Uterus (tissue), 4 donors: ENCODE measurements around the gene MYO9B. TPM values are rescaled to one million over a fixed set of nuclear protein-coding genes. Genes with fewer than 3 reads are reported as not detected.

ENCODE experiments used
- DNase-seq, 2 donors: peaks; one replicate each; pipeline ENCODE4 v3.0.0-alpha.2; 2019 to 2020
- H3K27ac ChIP-seq, 2 donors: fragments of 200-600 bp; sonication (generic); 1 replicate in 1 of 2; 2 replicates in 1 of 2; pipeline ENCODE4 v1.5.1; 2016 to 2018
- H3K27me3 ChIP-seq, 2 donors: fragments of 200-600 bp; sonication (generic); one replicate each; pipeline ENCODE4 v1.5.1; 2018 to 2019; ENCODE audit warnings: control low read depth in 1 of 2
- H3K36me3 ChIP-seq, 2 donors: fragments of 200-600 bp; sonication (generic); one replicate each; pipeline ENCODE4 v1.5.1; 2019; ENCODE audit warnings: control low read depth in 1 of 2
- H3K4me1 ChIP-seq, 2 donors: fragments of 200-600 bp; sonication (generic); one replicate each; pipeline ENCODE4 v1.5.1; 2018 to 2019; ENCODE audit warnings: control low read depth in 1 of 2
- H3K4me3 ChIP-seq, 2 donors: fragments of 200-600 bp; sonication (generic); 1 replicate in 1 of 2; 2 replicates in 1 of 2; pipeline ENCODE4 v1.5.1; 2018 to 2019; ENCODE audit warnings: mild to moderate bottlenecking in 1 of 2
- H3K9me3 ChIP-seq, 2 donors: fragments of 200-600 bp; sonication (generic); one replicate each; pipeline ENCODE4 v1.5.1; 2019; ENCODE audit warnings: control low read depth in 1 of 2
- POLR2A ChIP-seq, 2 donors: fragments of 450-650 bp; IDR thresholded peaks; one replicate each; pipeline ENCODE4 v1.6.1; 2016; ENCODE audit warnings: antibody characterized with exemption in 2 of 2, mild to moderate bottlenecking in 1 of 2, moderate library complexity in 1 of 2
- intact Hi-C: fragments of 100-400 bp; cut with DNase I; formaldehyde crosslinking; loops from one replicate; pipeline ENCODE4 v1.15.1; 2023; ENCODE audit warnings: low total_unique reads
- total RNA-seq, 4 donors: library from RNA; depleted of rRNA in 3 of 4; stranded (reverse); fragments of >200 nt in 3 of 4; gene quantifications; one replicate each; pipeline versions ENCODE4 v1.1.0 to v1.2.4, GENCODE V29; 2014 to 2023
- TF ChIP-seq, protein P1 (sequence below), 4 experiments: fragments of 200-600 bp in 2 of 4; fragments of 450-650 bp in 2 of 4; sonication (generic) in 2 of 4; IDR thresholded peaks; one replicate each; pipeline ENCODE4 v1.5.1; 2016 to 2019; ENCODE audit warnings: antibody characterized with exemption in 4 of 4, mild to moderate bottlenecking in 2 of 4, moderate library complexity in 1 of 4
- donor health status: DM: yes; HTN: yes; CAD: no.

Gene MYO9B
- total RNA-seq, 4 donors from 2014 or later, result 17.6 to 117 (median 54.1) TPM

DNA sequence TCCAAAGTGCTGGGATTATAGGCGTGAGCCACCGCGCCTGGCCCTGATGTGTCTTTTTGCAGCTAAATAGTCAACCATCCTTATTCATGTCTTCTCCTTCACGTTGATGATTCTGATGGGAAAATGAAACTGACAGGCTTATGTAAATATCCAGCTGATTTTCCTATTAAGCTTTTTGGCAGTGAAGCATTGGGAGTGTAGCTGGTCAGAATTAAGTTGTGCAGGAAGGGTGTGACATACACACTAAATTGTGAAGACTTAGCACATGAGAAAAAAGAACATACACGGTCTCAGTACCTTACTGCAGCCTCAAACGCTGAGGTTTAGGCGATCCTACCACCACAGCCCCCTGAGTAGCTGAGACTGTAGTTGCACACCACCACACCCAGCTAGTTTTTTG is 89.1 kb downstream of the MYO9B start:
- intact Hi-C loops, result loop anchor here (10.0 kb wide), 1 partner anchor 100 kb away; no protein-coding TSS in a partner anchor

DNA sequence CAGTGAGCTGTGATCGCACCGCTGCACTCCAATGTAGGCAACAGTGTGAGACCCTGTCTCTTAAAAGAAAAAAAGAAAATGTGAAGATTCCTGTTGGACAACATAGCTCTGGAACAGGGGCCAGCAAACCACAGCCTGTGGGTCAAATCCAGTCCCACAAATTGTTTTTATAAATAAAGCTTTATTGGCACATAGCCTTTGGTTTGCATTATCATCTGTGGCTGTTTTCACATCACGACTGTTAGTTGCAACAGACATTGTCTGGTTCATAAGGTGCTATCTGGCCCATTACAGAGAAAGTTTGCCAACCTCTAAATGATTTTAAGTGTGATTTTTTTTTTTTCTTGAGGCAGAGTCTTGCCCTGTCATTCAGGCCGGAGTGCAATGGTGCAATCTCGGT is 90.1 kb downstream of the MYO9B start:
- no peak for DNase-seq
- no peak overlapping the region for H3K27ac ChIP-seq
- TF ChIP-seq, protein P1, sequence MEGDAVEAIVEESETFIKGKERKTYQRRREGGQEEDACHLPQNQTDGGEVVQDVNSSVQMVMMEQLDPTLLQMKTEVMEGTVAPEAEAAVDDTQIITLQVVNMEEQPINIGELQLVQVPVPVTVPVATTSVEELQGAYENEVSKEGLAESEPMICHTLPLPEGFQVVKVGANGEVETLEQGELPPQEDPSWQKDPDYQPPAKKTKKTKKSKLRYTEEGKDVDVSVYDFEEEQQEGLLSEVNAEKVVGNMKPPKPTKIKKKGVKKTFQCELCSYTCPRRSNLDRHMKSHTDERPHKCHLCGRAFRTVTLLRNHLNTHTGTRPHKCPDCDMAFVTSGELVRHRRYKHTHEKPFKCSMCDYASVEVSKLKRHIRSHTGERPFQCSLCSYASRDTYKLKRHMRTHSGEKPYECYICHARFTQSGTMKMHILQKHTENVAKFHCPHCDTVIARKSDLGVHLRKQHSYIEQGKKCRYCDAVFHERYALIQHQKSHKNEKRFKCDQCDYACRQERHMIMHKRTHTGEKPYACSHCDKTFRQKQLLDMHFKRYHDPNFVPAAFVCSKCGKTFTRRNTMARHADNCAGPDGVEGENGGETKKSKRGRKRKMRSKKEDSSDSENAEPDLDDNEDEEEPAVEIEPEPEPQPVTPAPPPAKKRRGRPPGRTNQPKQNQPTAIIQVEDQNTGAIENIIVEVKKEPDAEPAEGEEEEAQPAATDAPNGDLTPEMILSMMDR (IDR thresholded peaks at IDR 0.05), result no peak
- TF ChIP-seq POLR2A (IDR thresholded peaks at IDR 0.05), result no peak
- H3K36me3 ChIP-seq, result no peaks in the 10 kb centered on the region
- no peaks in the 10 kb centered on the region for H3K4me1 ChIP-seq
- intact Hi-C loops, result loop anchor here (10.0 kb wide), 1 partner anchor 101 kb away; no protein-coding TSS in a partner anchor
- H3K4me3 ChIP-seq, result no peak overlapping the region
- no peaks in the 10 kb centered on the region for H3K9me3 ChIP-seq
- H3K27me3 ChIP-seq, result no peaks in the 10 kb centered on the region

More for the DNA sequence above, 89.1 kb downstream of the MYO9B start:
- Histone ChIP-seq H3K36me3 (no peaks in the 10 kb centered on the region), H3K4me3 (no peak overlapping the region), H3K4me1 (no peaks in the 10 kb centered on the region), H3K9me3 (no peaks in the 10 kb centered on the region), H3K27me3 (no peaks in the 10 kb centered on the region), H3K27ac (no peak overlapping the region)
- DNase-seq, result no peak
- TF ChIP-seq, protein P1 (IDR thresholded peaks at IDR 0.05), result no peak
- TF ChIP-seq POLR2A (IDR thresholded peaks at IDR 0.05), result no peak

DNA sequence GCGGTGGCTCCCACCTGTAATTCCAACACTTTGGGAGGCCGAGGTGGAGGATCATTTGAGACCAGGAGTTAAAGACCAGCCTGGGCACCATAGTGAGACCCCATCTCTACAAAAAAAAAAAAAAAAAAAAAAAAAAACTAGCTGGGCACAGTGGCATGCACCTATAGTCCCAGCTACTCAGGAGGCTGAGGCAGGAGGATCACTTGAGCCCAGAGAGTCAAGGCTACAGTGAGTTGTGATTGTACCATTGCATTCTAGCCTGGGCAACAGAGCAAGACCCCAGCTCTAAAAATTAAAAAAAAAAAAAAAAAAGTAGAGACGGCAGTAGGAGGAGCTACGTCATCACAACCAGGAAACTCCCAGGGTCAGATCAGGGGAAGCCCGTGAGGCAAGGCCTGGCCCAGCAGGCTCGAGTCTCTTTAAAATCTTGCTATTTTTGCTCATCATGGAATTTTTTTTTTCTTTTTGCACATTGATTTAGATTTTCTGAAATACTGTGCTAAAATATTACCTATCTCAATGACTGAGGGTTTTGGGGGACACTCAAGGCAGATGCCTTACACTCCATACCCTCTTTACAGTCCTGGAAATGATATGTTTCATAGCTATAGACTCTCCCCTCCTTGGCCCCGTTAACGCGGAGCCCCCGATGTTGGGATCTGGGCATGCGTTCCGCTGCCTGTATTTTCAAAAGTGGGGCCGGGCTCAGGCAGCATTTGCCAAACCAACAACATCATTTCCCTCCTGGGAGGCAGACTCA is 95.1 kb downstream of the MYO9B start:
- Histone ChIP-seq H3K4me1 (no peaks in the 10 kb centered on the region), H3K4me3 (no peak overlapping the region), H3K36me3 (no peaks in the 10 kb centered on the region), H3K27ac (no peak overlapping the region), H3K9me3 (no peaks in the 10 kb centered on the region), H3K27me3 (no peaks in the 10 kb centered on the region)
- intact Hi-C loops, result no loop called here
- TF ChIP-seq, protein P1 (IDR thresholded peaks at IDR 0.05), result no peak
- TF ChIP-seq POLR2A (IDR thresholded peaks at IDR 0.05), result no peak
- no peak for DNase-seq

DNA sequence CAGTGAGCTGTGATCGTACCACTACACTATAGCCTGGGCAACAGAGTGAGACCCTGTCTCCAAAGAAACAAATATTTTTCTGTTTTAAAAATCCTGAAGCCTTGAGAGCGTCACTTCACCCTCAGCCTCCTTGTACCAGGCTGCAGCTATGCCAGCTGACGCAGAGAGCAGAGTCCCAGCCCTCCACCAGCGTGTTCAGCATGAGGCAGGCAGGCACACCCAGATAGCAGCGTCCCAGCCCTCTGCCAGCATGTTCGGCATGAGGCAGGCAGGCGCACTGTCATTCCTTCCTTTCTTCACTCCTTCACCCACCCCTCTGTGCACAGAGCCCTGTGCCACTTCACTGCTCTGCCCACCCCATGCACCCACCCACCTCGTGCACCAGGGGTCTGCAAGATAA is 96.3 kb downstream of the MYO9B start:
- H3K27ac ChIP-seq, result no peak overlapping the region
- H3K36me3 ChIP-seq, result no peaks in the 10 kb centered on the region
- no peak for DNase-seq
- H3K27me3 ChIP-seq, result no peaks in the 10 kb centered on the region
- TF ChIP-seq, protein P1 (IDR thresholded peaks at IDR 0.05), result no peak
- TF ChIP-seq POLR2A (IDR thresholded peaks at IDR 0.05), result no peak
- intact Hi-C loops, result no loop called here
- no peak overlapping the region for H3K4me3 ChIP-seq
- no peaks in the 10 kb centered on the region for H3K9me3 ChIP-seq
- no peaks in the 10 kb centered on the region for H3K4me1 ChIP-seq

DNA sequence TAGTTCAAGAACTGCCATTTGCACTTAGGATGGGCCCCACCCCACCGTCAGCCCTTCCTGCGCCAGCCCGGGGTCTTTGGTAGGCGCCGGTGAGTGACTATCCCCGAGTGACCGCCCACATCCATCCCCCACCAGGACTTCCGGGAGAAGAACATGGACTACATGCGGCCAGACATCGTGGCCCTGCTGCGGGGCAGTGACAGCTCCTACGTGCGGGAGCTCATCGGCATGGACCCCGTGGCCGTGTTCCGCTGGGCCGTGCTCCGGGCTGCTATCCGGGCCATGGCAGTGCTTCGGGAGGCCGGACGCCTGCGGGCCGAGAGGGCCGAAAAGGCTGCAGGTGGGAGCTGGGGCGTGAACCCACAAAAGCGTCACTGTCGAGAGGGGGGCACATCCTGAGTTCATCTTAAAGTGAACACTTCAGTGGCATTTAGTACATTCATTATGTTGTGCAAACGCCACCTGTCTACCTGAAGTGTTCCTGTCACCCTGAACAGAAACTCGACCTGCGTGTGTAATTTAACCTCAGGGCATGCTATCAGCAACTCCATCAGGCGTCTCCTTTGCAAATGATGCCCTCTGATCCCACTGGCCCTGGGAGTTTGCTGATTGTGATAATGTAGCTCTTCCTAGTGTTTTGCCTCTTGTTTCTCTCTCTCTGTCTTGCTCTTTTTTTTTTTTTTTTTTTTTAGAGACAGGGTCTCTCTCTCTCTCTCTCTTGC is 97.2 kb downstream of the MYO9B start:
- no peaks in the 10 kb centered on the region for H3K9me3 ChIP-seq
- no peaks in the 10 kb centered on the region for H3K27me3 ChIP-seq
- no peak overlapping the region for H3K27ac ChIP-seq
- intact Hi-C loops, result no loop called here
- no peaks in the 10 kb centered on the region for H3K36me3 ChIP-seq
- H3K4me1 ChIP-seq, result no peaks in the 10 kb centered on the region
- no peak for TF ChIP-seq POLR2A (IDR thresholded peaks at IDR 0.05)
- TF ChIP-seq, protein P1 (IDR thresholded peaks at IDR 0.05), result no peak
- H3K4me3 ChIP-seq, result no peak overlapping the region
- no peak for DNase-seq
